Stimulated activated CD4-positive, alpha-beta T cell treated with anti-CD3 and anti-CD28 coated beads, TNF-alpha, amount 100 ng/mL, for 1 hour (primary cell): Measurements from ENCODE around the gene ARHGAP40.

Source experiments
- DNase-seq, 3 donors: peaks; one replicate each; pipeline ENCODE4 v3.0.0-alpha.2; 2020; ENCODE audit warnings: low read depth in 3 of 3, low spot score in 1 of 3

Gene ARHGAP40

GRCh38 chr20:38617011-38617829, 15.6 kb downstream of the ARHGAP40 start:
- no peak for DNase-seq

- DNase-seq, result no peak
Observed at GRCh38 chr20:38617830-38618196, 16.2 kb downstream of the ARHGAP40 start.

DNA sequence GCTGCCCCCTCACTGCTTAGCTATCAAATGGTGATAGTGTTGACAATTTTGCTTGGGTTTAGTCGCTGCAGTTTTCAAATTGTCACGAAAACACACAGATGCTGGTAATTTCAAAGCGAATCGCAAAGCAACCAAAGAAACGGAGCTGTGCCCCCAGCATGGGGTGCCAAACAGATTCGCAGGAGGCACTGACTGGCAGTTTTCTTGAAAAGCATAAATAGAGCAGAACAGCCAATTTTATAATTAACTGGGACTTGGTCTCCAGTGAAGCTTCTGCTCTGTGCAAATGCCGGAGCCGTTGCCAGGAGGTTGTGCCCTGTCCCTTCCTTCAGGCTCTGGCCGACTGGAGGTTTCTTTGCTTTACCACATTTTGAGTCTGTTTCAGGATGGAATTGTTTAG, 18.8 kb downstream of the ARHGAP40 start:
- no peak for DNase-seq

DNA sequence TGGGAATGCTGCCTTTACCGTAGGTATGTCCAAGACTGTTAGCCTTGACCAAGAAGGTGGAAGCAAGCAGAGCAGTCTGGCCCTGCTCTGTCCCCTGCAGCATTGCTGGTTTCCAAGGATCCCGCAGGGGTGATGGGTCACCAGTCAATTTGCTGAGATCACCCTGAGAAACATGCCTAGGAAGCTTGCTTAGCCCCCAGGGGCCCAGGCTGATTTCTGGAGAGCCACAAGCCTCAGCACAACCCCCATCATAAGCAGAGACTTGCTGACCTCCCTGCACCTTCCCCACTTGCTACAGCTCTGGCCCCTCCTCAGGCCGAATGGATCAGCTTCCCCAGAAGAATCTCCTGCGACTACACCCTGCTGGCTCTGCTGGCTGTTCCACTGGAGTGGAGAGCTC, 21.5 kb downstream of the ARHGAP40 start:
- DNase-seq, result no peak

GRCh38 chr20:38624084-38624483, 22.5 kb downstream of the ARHGAP40 start:
- DNase-seq, result no peak

DNA sequence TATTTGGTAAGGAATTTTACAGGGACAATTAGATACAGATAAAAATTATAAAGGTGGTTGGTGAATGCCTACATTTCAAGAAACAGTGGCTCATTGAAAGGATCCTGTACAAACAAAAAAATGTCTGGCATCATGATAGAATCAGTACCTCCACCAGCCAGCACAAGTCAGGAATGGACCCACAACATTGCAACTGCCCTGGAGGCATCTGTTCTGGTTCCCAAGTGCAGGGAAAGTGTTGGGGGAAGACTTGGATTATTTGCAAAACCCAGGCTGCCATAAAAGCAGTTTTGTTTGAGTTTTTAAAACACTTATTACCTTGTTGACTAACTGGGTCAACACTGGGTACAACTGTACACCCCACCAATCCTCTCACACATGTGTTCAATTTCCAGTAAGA, 24.3 kb downstream of the ARHGAP40 start:
- DNase-seq, result no peak

- no peak for DNase-seq
Observed at GRCh38 chr20:38626921-38627659, 25.5 kb downstream of the ARHGAP40 start.

- no peak for DNase-seq
Observed at GRCh38 chr20:38628580-38629470, 27.2 kb downstream of the ARHGAP40 start.

DNA sequence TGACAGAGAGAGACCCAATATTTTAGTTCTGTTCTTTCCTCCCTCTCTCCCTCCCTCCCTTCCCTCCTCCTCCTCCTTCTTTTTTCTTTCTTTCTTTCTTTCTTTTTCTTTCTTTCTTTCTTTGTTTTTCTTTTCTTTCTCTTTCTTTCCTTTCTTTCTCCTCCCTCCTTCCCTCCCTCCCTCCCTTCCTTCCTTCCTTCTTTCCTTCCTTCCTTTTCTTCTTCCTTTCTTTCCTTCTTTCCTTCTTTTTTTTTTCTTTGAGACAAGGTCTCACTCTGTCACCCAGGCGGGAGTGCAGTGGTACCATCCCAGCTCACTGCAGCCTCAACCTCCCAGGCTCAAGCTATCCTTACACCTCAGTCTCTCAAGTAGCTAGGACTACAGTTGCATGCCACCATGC, 28.4 kb downstream of the ARHGAP40 start:
- no peak for DNase-seq

GRCh38 chr20:38630727-38631126, 29.1 kb downstream of the ARHGAP40 start:
- no peak for DNase-seq

DNA sequence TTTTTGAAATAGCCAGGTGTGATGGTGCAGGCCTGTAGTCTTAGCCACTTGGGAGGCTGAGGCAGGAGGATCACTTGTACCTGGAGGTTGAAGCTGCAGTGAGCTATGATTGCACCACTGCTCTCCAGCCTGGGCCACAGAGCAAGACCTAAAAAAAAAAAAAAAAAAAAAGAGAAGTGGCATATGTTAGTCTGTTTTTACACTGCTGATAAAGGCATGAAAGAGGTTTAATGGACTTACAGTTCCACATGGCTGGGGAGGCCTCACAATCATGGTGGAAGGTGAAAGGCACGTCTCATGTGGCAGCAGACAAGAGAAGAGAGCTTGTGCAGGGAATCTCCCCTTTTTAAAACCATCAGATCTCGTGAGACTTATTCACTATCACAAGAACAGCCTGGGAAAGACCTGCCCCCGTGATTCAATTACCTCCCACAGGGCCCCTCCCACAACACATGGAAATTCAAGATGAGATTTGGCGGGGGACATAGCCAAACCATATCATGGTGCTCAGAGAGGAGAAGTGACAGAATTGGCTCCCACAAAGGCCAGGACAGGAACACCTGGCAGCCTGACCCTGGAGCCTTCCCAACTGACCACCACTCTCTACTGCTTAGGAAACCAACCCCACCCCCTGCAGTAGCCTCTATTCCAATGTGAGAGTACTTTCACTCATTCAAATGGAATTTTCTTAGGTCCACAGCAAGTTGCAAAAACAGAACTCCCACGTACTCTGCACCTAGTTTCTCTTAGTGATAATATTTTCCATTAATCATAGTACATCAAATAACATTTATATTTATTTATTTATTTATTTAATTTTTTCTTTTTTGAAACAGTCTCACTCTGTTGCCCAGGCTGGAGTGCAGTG, 29.8 kb downstream of the ARHGAP40 start:
- no peak for DNase-seq

GRCh38 chr20:38633577-38634093, 32.0 kb downstream of the ARHGAP40 start:
- peak in 2 of 3 donors; percentile 9 to 36 for DNase-seq

- DNase-seq, result no peak
Observed at GRCh38 chr20:38635721-38636288, 34.2 kb downstream of the ARHGAP40 start.

GRCh38 chr20:38640521-38640920, 38.9 kb downstream of the ARHGAP40 start:
- no peak for DNase-seq

DNA sequence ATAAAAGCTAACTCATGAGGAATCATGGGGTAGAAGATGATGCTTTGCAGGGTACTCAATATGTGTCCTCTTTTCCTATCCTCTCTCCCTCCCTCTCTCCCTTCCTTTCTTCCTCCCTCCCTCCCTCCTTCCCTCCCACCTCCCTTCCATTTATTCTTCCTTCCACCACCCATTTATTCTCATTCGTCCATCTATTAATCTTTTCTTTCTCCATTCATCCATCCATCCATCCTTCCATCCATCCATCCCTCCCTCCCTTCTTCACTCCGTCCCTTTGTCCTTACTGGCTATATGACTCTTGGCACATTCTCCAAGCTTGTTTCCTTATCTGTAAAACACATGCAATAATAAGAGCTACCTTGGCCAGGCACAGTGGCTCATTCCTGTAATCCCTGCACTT, 40.9 kb downstream of the ARHGAP40 start:
- DNase-seq, result no peak

DNA sequence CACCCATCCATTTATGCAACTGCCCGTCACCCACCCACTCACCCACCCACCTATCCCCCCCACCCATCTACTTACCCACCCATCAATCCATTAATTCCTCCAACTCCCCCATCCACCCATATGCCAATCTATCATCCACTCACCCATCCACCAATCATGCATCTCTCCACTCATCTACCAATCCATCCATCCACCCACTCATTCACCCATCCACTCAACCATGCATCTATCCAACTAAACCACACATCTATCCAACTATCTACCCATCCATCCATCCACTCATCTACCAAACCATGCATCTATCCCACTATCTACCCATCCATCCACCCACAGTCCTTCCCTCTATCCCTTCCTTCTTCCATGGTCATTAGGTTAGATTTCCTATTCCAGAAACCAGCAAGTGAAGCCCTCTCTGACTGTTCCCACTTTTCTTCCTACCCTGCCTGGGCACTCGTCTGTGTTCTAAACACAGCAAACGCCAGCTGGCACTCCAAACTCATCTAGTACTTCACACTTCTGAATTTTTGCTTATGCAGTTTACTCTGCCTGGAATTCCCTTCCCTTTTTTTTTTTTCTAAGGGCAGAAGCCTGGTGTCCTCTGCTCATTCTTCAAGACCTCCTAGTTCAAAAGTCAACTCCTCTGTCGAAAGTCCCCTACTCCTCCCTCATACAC, 43.1 kb downstream of the ARHGAP40 start:
- no peak for DNase-seq

DNA sequence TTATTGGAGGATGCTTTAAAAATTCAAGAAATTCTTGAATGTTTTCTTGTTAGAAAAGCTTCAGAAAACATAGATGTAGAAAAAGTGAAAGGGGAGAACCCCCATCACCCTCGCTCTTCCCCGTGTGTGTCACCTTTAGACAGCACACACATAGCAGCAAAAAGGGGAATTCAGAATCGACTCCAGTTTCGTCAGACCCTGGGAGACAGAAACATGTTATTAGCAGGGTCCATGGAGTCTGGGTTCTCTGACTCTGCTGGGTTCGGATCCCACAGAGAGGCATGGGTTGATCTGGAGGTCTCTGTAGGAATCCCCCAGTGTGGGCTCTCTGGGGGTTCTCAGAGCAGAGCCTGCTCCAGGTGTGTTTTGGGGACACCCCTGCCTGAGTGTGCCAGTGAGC, 43.7 kb downstream of the ARHGAP40 start:
- DNase-seq, result no peak

- DNase-seq, result peak; percentile 77 to 91 (median 85)
Observed at GRCh38 chr20:38645980-38646858, 44.6 kb downstream of the ARHGAP40 start.
